ENCODE measurements around the gene PARL. TPM values are rescaled to one million over a fixed set of nuclear protein-coding genes. Genes with fewer than 3 reads are reported as not detected.

PARL gene
- total RNA-seq, 1 experiment from 2014 or later: 69.7 TPM

GRCh38 chr3:183814240-183814639 is 70.4 kb downstream of the PARL start:
- no peaks in the 10 kb centered on the region for H4K20me1 ChIP-seq (ENCODE audit: insufficient read depth)
- CTCF ChIA-PET: no interaction called here
- intact Hi-C loops (cut with micrococcal nuclease): no loop called here
- H2AFZ ChIP-seq (ENCODE audit: low read depth, low read length, poor library complexity, severe bottlenecking): no peak overlapping the region
- no peak for TF ChIP-seq ATF3 (IDR thresholded peaks at IDR 0.05)
- TF ChIP-seq, protein P1, sequence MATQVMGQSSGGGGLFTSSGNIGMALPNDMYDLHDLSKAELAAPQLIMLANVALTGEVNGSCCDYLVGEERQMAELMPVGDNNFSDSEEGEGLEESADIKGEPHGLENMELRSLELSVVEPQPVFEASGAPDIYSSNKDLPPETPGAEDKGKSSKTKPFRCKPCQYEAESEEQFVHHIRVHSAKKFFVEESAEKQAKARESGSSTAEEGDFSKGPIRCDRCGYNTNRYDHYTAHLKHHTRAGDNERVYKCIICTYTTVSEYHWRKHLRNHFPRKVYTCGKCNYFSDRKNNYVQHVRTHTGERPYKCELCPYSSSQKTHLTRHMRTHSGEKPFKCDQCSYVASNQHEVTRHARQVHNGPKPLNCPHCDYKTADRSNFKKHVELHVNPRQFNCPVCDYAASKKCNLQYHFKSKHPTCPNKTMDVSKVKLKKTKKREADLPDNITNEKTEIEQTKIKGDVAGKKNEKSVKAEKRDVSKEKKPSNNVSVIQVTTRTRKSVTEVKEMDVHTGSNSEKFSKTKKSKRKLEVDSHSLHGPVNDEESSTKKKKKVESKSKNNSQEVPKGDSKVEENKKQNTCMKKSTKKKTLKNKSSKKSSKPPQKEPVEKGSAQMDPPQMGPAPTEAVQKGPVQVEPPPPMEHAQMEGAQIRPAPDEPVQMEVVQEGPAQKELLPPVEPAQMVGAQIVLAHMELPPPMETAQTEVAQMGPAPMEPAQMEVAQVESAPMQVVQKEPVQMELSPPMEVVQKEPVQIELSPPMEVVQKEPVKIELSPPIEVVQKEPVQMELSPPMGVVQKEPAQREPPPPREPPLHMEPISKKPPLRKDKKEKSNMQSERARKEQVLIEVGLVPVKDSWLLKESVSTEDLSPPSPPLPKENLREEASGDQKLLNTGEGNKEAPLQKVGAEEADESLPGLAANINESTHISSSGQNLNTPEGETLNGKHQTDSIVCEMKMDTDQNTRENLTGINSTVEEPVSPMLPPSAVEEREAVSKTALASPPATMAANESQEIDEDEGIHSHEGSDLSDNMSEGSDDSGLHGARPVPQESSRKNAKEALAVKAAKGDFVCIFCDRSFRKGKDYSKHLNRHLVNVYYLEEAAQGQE (IDR thresholded peaks at IDR 0.05; ENCODE audit: low read depth): no peak
- POLR2A ChIA-PET: no interaction called here
- no peaks in the 10 kb centered on the region for H3K4me1 ChIP-seq (ENCODE audit: control insufficient read depth in 1 of 2, insufficient read depth in 2 of 2, low read length in 2 of 2)
- no peak overlapping the region for H3K4me2 ChIP-seq (ENCODE audit: low read length)
- no peaks in the 10 kb centered on the region for H3K27me3 ChIP-seq (ENCODE audit: insufficient read depth, low read length)
- H3K36me3 ChIP-seq (ENCODE audit: control insufficient read depth in 1 of 2, insufficient read depth in 2 of 2, low read length in 2 of 2): peaks cover 9 to 10% of the 10 kb centered on the region in 2 experiments; a peak in 3 of 4 replicates
- RAD21 ChIA-PET (ENCODE audit: low non-redundant PET in 1 of 2, low total read pairs in 2 of 2, uncharacterized antibody in 2 of 2, unreplicated experiment in 2 of 2): no interaction called here
- DNase-seq (ENCODE audit: low read depth, low spot score): no peak
- H3K9ac ChIP-seq (ENCODE audit: low read length): no peak overlapping the region
- no peaks in the 10 kb centered on the region for H3K9me3 ChIP-seq (ENCODE audit: control insufficient read depth in 1 of 2, insufficient read depth in 1 of 2, low read depth in 1 of 2, low read length in 2 of 2)
- no peaks in the 10 kb centered on the region for H3K9me2 ChIP-seq (ENCODE audit: insufficient read depth)
- no peak for ATAC-seq
- H3K79me2 ChIP-seq (ENCODE audit: insufficient read depth, low read length): no peaks in the 10 kb centered on the region
- H3K27ac ChIP-seq (ENCODE audit: low read depth, low read length): no peak overlapping the region
- BruUV-seq (replicated peaks): no TSS peak
- no peak overlapping the region for H3K4me3 ChIP-seq (replicated peaks in 1 of 2; ENCODE audit: low read depth in 1 of 2, low read length in 2 of 2)

GRCh38 chr3:183812761-183813445 is 71.8 kb downstream of the PARL start:
- no TSS peak for BruUV-seq (replicated peaks)
- Histone ChIP-seq H3K4me2 (ENCODE audit: low read length) (no peak overlapping the region), H3K27me3 (ENCODE audit: insufficient read depth, low read length) (no peaks in the 10 kb centered on the region), H3K4me3 (replicated peaks in 1 of 2; ENCODE audit: low read depth in 1 of 2, low read length in 2 of 2) (no peak overlapping the region), H2AFZ (ENCODE audit: low read depth, low read length, poor library complexity, severe bottlenecking) (no peak overlapping the region), H3K79me2 (ENCODE audit: insufficient read depth, low read length) (no peaks in the 10 kb centered on the region), H4K20me1 (ENCODE audit: insufficient read depth) (no peaks in the 10 kb centered on the region), H3K27ac (ENCODE audit: low read depth, low read length) (no peak overlapping the region), H3K9ac (ENCODE audit: low read length) (no peak overlapping the region), H3K9me3 (ENCODE audit: control insufficient read depth in 1 of 2, insufficient read depth in 1 of 2, low read depth in 1 of 2, low read length in 2 of 2) (no peaks in the 10 kb centered on the region), H3K4me1 (ENCODE audit: control insufficient read depth in 1 of 2, insufficient read depth in 2 of 2, low read length in 2 of 2) (no peaks in the 10 kb centered on the region), H3K36me3 (ENCODE audit: control insufficient read depth in 1 of 2, insufficient read depth in 2 of 2, low read length in 2 of 2) (peaks cover 14 to 16% of the 10 kb centered on the region in 2 experiments), H3K9me2 (ENCODE audit: insufficient read depth) (no peaks in the 10 kb centered on the region)
- POLR2A ChIA-PET: no interaction called here
- CTCF ChIA-PET: no interaction called here
- intact Hi-C loops (cut with micrococcal nuclease): no loop called here
- RAD21 ChIA-PET (ENCODE audit: low non-redundant PET in 1 of 2, low total read pairs in 2 of 2, uncharacterized antibody in 2 of 2, unreplicated experiment in 2 of 2): no interaction called here
- DNase-seq (ENCODE audit: low read depth, low spot score) (no peak), ATAC-seq (no peak)
- TF ChIP-seq POLR2AphosphoS5 (IDR thresholded peaks at IDR 0.05; ENCODE audit: low read depth, low read length): peak; percentile 21
- no peak for TF ChIP-seq ATF3 (IDR thresholded peaks at IDR 0.05)

Data from HCT116 (cell line).